Stimulated activated CD8-positive, alpha-beta memory T cell treated with anti-CD3 and anti-CD28 coated beads, Interleukin-15, amount 100 ng/mL, for 4 hours (primary cell): ENCODE results near the gene KIAA2012.

ENCODE experiments used
- DNase-seq, 2 donors: peaks; one replicate each; pipeline ENCODE4 v3.0.0-alpha.2; 2020; ENCODE audit warnings: low read depth in 2 of 2

The KIAA2012 gene

DNA sequence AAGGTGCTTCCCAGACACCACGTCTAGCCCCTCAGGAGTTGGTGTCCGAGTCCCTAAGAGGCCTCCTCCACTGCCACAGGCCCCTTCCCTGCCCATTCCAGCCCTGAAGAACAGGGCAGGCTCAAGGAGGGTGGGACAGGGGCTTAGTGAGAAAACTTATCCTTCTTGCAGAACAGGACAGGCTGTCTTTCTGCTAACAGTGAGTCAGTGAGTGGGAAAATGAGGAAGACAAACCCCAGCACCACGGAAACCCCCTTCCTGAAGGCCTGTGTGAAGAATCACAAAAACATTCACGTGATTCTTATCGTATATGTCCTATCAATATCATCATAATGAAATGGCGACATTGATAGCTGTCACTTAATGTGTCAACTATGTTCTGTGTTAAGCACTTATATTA, 29.6 kb upstream of the KIAA2012 start:
- DNase-seq, result no peak

GRCh38 chr2:202044777-202045176, 28.3 kb upstream of the KIAA2012 start:
- DNase-seq, result no peak

GRCh38 chr2:202046572-202046971, 26.5 kb upstream of the KIAA2012 start:
- no peak for DNase-seq

DNA sequence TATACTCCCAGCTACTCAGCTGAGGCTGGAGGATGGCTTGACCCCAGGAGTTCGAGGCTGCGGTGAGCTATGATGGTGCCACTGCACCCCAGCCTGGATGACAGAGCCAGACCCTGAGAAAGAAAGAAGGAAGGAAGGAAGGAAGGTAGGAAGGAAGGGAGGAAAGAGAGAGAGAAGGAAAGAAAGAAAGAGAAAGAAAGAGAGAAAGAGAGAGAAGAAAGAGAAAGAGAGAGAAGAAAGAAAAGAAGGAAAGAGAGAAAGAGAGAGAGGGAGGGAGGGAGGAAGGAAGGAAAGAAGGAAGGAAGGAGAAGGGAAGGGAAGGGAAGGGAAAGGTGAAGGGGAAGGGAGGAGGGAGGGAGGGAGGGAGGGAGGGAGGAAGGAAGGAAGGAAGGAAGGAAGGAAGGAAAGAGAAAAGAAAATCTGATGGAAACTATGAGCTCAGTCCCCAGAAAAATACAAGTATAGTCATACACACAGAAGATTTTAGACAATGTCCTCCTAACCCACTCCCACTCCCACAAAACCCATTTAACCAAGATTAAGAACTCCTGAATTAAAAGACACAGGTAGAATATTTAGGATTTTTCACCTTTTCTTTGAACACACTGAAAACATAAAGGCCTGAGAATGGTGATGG, 23.8 kb upstream of the KIAA2012 start:
- DNase-seq, result no peak

GRCh38 chr2:202049840-202050239, 23.2 kb upstream of the KIAA2012 start:
- DNase-seq, result no peak

GRCh38 chr2:202050652-202051051, 22.4 kb upstream of the KIAA2012 start:
- no peak for DNase-seq

- DNase-seq, result no peak
Measured at GRCh38 chr2:202051499-202052161, 21.4 kb upstream of the KIAA2012 start.

GRCh38 chr2:202052235-202052634, 20.8 kb upstream of the KIAA2012 start:
- no peak for DNase-seq

- no peak for DNase-seq
Measured at GRCh38 chr2:202054679-202055078, 18.4 kb upstream of the KIAA2012 start.

DNA sequence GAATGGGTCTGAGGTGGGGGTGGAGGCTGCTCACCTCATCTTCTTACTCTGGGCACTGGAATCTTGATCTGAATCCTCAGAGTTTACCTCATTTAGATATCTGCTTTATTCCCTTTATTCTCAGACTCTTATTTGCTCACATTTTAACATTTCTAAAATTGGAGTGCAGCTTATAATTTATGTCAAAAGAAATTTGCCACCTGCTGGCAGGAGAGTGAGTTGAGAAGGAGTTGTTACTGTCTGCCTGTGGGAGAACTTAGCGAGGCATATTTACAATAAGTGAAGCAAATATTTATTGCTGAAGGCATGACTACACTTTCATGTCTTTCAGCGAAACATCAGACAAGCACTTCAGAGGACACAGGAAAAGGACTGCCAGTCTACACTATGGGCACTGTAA, 16.4 kb upstream of the KIAA2012 start:
- no peak for DNase-seq

GRCh38 chr2:202060218-202060617, 12.8 kb upstream of the KIAA2012 start:
- no peak for DNase-seq

- DNase-seq, result no peak
Measured at GRCh38 chr2:202061695-202062094, 11.4 kb upstream of the KIAA2012 start.

DNA sequence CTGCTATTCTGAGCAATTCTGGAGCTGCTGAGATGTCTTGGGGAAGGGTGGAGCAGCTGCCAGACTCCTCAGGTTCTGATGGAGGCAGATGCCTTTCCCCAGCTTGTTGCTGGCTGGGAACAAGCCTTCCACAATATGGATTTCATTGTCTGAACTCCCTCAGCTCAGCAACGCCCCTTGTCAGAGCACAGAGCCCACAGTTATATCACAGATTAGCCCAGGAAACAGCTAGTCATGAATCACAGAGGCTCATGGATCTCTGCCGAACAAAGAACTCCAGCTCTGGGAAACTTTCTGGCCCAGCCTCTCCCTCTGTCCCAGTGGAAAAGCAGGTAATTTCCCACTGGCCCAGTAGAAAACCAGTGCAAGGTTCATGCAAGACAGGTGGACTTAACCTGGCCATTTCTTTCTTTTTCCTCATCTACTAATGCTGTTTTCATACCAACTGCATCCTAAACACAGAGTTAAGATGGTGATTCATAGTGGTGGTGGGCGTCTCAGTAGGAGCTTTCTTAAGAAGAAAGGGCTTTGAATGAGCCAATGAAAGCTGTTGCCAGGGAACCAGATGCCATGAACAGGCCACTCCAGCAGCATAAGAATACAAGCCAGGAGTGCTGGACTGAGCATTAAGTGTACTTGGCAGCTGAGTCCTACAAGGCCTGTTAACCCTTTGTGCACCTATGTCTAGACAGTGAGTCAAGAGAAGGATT, 8.7 kb upstream of the KIAA2012 start:
- DNase-seq, result no peak

- DNase-seq, result no peak
Measured at GRCh38 chr2:202064881-202065230, 8.2 kb upstream of the KIAA2012 start.

- no peak for DNase-seq
Measured at GRCh38 chr2:202065876-202066275, 7.2 kb upstream of the KIAA2012 start.

GRCh38 chr2:202066875-202067274, 6.2 kb upstream of the KIAA2012 start:
- DNase-seq, result no peak

DNA sequence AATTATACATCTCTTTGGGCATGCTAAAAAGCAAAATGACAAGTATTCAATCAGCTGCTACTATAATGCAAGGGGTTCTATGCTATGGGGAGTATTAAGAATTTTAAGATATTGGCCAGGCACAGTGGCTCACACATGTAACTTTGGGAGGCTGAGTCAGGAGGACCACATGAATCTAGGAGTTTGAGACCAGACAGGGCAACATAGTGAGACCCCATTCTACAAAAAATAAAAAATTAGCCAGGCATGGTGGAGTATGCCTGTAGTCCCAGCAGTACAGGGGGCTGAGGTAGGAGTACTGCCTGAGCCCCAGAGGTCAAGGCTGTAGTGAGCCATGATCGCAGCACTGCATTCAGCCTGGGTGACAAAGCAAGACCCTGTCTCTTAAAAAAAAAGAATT, 5.5 kb upstream of the KIAA2012 start:
- DNase-seq, result no peak

DNA sequence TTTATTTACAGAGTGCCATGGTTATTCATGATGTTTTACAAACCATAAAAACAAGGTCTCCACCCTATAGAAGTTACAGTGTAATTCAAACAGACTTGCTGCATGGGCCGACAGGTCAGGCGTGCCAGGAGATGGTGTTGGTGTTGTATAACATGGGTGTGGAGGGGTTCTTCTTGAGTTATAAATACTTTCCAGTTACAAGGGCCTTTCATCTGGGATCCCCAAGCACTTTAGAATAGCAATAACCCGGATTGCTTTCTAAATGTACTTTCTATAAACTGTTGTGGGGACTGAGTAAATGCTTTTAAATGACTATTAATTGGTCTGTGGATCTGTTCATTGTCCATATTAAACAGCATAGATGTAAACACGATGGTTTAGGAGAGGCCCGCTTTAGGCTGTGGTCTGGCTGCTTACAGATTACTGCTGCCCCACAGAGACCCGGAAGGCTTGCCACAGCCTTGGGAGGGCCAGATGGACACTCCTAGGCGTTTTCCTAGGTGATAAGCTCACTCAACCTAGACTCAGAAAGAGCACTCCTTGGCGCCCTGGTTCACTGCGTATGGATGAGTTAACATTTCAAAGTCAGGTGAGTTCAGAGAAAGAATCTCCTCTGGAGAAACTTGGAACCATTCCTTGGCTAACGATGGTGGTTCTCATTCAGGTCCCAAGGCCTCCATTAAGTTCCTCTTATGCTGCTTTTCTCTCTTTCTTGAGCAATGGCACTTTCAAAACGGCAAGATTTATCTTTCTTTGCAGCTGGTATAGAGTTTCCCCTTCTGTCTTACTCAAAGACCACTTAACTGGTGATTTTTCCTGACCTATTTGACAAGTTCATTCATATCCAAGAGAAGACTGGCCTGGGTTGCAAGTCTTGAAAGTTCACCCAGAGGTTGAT, 3.6 kb upstream of the KIAA2012 start:
- DNase-seq, result no peak

DNA sequence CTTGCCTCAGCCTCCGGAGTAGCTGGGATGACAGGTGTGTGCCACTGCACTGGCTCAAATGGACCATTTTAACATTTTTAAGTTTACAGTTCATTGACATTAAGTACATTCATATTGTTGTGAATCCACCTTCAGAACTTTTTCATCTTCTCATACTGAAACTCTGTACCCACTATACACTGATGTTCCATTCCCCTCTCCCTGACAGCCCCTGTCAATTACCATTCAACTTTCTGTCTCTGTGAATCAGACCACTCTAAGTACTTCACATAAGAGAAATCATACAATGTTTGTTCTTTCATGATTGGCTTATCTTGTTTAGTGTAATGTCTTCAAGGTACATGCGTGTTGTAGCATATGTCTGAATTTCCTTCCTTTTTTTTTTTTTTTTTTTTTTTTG, 1.9 kb upstream of the KIAA2012 start:
- no peak for DNase-seq

- DNase-seq, result no peak
Measured at GRCh38 chr2:202072226-202072625, 829 bp upstream of the KIAA2012 start.

- DNase-seq, result no peak
Measured at GRCh38 chr2:202074324-202074723, 1.3 kb downstream of the KIAA2012 start.

DNA sequence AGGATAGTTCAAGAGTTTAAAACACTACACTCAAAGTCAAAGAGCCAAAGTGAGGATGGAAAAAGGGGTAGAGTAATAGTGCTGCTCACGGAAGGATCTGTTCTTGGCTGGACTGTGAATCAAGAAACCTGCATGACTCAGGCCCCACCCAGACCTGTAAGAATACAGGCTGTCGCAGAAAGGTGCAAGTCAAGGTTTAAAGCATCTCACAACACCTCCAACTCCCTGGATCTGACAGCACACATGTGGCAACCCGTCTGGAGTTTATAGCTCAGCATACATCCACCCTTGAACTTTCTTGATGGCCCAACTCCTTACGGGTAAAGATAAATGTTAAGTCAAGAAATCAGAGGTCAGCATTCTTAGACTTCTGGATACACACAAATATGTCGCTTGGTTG, 6.3 kb downstream of the KIAA2012 start:
- DNase-seq, result no peak
